ENCODE results near the gene C14orf119. TPM values are rescaled to one million over a fixed set of nuclear protein-coding genes. Genes with fewer than 3 reads are reported as not detected.

C14orf119 gene
- total RNA-seq, 1 experiment from 2014 or later = 69.3 TPM

DNA sequence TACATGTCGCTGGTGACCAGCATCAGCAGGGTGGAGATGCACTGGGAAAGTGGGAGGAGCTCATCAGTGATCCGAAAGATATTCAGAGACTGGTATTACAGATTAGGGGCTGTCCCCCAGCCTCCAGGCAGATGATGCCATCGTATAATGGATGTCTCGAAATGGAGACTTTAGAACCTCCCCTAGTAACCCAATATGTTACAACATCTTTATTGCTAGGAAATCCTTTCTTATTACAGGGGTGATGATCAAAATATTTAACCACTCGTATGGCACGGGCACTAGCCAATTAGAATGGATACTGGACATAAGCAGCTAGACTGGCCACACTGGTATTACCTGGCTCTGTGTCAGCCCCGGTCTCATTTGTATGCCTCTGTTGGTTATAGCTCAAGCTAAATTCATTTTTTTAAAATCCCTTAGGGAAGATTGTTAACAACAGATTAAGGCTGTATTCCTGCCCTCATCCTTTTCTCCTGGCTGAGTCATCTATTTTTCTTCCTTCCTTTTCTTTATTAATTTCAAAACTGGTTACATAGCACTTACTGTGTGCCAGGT is 34.5 kb downstream of the C14orf119 start:
- Histone ChIP-seq H3K4me2 (ENCODE audit: low read depth, low read length, poor library complexity, severe bottlenecking) (no peak overlapping the region), H3K4me3 (ENCODE audit: low read length) (no peak overlapping the region), H3K9me2 (replicated peaks; ENCODE audit: insufficient read depth, low read length) (no peaks in the 10 kb centered on the region), H2AFZ (ENCODE audit: low read length) (no peak overlapping the region), H3K9ac (ENCODE audit: low read length) (no peak overlapping the region), H3K4me1 (ENCODE audit: low read length) (no peaks in the 10 kb centered on the region), H3K79me2 (ENCODE audit: low read length) (no peaks in the 10 kb centered on the region), H4K20me1 (ENCODE audit: insufficient read depth, low read depth, low read length) (no peaks in the 10 kb centered on the region), H3K27me3 (ENCODE audit: low read length) (no peaks in the 10 kb centered on the region), H3K36me3 (ENCODE audit: insufficient read depth, low read length) (no peaks in the 10 kb centered on the region), H3K27ac (ENCODE audit: low read length) (no peak overlapping the region), H3K9me3 (ENCODE audit: low read length) (no peaks in the 10 kb centered on the region)
- DNase-seq = no peak

DNA sequence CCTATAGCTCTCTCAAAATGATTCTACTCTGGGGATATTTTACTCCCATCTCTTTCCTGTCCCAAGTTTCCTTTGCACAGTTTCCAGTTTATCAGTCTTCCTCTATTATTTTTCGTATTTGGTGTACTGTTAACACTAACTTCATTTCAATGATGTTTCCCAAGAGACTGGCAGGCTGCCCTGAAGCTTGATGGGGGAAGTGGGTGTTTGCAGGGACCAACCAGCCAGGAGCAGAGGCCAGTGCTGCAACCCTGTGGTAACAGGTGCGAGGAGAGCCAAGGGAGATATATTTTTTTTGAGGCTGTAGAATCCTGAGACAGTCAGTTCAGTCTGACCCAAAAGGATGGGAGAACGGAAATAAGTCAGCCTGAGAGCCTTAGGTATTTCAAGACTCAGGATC is 35.6 kb downstream of the C14orf119 start:
- no peaks in the 10 kb centered on the region for H3K79me2 ChIP-seq (ENCODE audit: low read length)
- H3K27ac ChIP-seq (ENCODE audit: low read length) = no peak overlapping the region
- no peak overlapping the region for H3K4me2 ChIP-seq (ENCODE audit: low read depth, low read length, poor library complexity, severe bottlenecking)
- H3K4me3 ChIP-seq (ENCODE audit: low read length) = no peak overlapping the region
- no peaks in the 10 kb centered on the region for H4K20me1 ChIP-seq (ENCODE audit: insufficient read depth, low read depth, low read length)
- no peak overlapping the region for H3K9ac ChIP-seq (ENCODE audit: low read length)
- no peaks in the 10 kb centered on the region for H3K36me3 ChIP-seq (ENCODE audit: insufficient read depth, low read length)
- H3K9me2 ChIP-seq (replicated peaks; ENCODE audit: insufficient read depth, low read length) = no peaks in the 10 kb centered on the region
- no peaks in the 10 kb centered on the region for H3K4me1 ChIP-seq (ENCODE audit: low read length)
- no peaks in the 10 kb centered on the region for H3K9me3 ChIP-seq (ENCODE audit: low read length)
- no peaks in the 10 kb centered on the region for H3K27me3 ChIP-seq (ENCODE audit: low read length)
- DNase-seq = no peak
- no peak overlapping the region for H2AFZ ChIP-seq (ENCODE audit: low read length)

DNA sequence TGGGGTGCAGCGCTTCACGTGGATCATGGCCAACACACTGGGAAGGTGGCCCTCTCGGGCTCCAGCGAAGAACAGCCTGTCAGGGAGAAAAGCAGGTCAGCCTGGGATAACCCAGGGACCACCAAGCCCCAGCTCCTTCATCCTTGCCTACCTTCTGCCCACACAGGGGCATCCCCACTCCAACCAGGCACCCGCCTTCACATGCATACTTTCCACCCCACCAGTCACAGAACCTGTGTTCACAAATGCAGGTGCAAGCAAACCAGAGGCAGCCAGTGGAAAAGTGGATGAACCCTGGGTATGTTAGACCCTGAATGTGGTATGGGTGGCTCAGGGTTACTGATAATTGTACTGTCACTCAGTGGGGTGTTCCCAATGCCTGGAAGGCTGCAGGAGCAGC is 36.2 kb downstream of the C14orf119 start:
- Histone ChIP-seq H3K4me3 (ENCODE audit: low read length) (no peak overlapping the region), H3K9me3 (ENCODE audit: low read length) (no peaks in the 10 kb centered on the region), H3K27ac (ENCODE audit: low read length) (no peak overlapping the region), H4K20me1 (ENCODE audit: insufficient read depth, low read depth, low read length) (no peaks in the 10 kb centered on the region), H3K4me2 (ENCODE audit: low read depth, low read length, poor library complexity, severe bottlenecking) (no peak overlapping the region), H3K9me2 (replicated peaks; ENCODE audit: insufficient read depth, low read length) (no peaks in the 10 kb centered on the region), H3K36me3 (ENCODE audit: insufficient read depth, low read length) (no peaks in the 10 kb centered on the region), H3K79me2 (ENCODE audit: low read length) (no peaks in the 10 kb centered on the region), H3K9ac (ENCODE audit: low read length) (no peak overlapping the region), H3K4me1 (ENCODE audit: low read length) (no peaks in the 10 kb centered on the region), H2AFZ (ENCODE audit: low read length) (no peak overlapping the region), H3K27me3 (ENCODE audit: low read length) (no peaks in the 10 kb centered on the region)
- DNase-seq = no peak

DNA sequence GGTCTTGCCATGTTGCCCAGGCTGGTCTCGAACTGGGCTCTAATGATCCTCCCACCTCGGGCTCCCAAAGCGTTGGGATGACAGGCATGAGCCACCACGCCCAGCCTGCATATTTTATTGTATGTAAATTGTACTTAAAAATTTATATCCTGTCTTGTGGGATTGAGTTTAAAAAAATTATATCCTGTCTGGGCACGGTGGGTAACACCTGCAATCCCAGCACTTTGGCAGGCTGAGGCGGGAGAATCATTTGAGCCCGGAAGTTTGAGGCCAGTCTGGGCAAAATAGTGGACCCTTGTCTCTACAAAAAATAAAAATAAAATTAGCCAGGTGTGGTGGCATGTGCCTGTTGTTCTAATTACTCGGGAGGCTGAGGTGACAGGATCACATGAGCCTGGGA is 37.7 kb downstream of the C14orf119 start:
- H4K20me1 ChIP-seq (ENCODE audit: insufficient read depth, low read depth, low read length) = no peaks in the 10 kb centered on the region
- DNase-seq = no peak
- no peaks in the 10 kb centered on the region for H3K9me2 ChIP-seq (replicated peaks; ENCODE audit: insufficient read depth, low read length)
- no peaks in the 10 kb centered on the region for H3K9me3 ChIP-seq (ENCODE audit: low read length)
- H2AFZ ChIP-seq (ENCODE audit: low read length) = no peak overlapping the region
- no peaks in the 10 kb centered on the region for H3K36me3 ChIP-seq (ENCODE audit: insufficient read depth, low read length)
- no peak overlapping the region for H3K27ac ChIP-seq (ENCODE audit: low read length)
- H3K4me3 ChIP-seq (ENCODE audit: low read length) = no peak overlapping the region
- H3K79me2 ChIP-seq (ENCODE audit: low read length) = no peaks in the 10 kb centered on the region
- H3K4me1 ChIP-seq (ENCODE audit: low read length) = no peaks in the 10 kb centered on the region
- no peaks in the 10 kb centered on the region for H3K27me3 ChIP-seq (ENCODE audit: low read length)
- H3K4me2 ChIP-seq (ENCODE audit: low read depth, low read length, poor library complexity, severe bottlenecking) = no peak overlapping the region
- no peak overlapping the region for H3K9ac ChIP-seq (ENCODE audit: low read length)

DNA sequence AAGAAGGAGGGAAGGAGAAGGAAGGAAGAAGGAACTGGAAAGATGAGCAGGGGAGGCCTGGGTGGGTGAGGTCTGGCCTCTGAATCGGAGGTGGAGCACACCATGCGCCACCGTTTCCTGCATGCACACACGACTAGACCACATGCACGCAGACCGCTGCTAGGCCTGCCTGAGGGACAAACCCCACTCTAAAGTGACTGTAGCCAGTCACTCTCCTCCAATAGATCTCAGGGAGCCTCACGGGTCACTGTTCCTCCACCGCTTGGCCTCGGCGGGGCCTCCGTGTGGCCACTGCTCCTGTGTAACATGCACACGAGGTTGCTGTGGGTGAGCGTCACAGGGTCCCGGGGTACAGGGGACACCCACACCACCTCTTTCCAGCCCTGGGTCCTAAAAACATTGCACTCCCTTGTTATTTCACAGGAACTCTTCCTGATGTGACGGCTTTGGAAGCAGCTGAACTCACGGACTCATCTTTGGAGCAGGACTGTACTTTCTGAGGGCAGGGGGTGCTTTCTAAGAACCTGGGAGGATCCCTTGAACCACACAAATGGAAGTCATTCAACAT is 41.3 kb downstream of the C14orf119 start:
- Histone ChIP-seq H2AFZ (ENCODE audit: low read length) (no peak overlapping the region), H3K27me3 (ENCODE audit: low read length) (no peaks in the 10 kb centered on the region), H3K79me2 (ENCODE audit: low read length) (no peaks in the 10 kb centered on the region), H3K4me1 (ENCODE audit: low read length) (no peaks in the 10 kb centered on the region), H3K27ac (ENCODE audit: low read length) (no peak overlapping the region), H3K4me2 (ENCODE audit: low read depth, low read length, poor library complexity, severe bottlenecking) (no peak overlapping the region), H3K9me2 (replicated peaks; ENCODE audit: insufficient read depth, low read length) (no peaks in the 10 kb centered on the region), H4K20me1 (ENCODE audit: insufficient read depth, low read depth, low read length) (no peaks in the 10 kb centered on the region), H3K9ac (ENCODE audit: low read length) (no peak overlapping the region), H3K4me3 (ENCODE audit: low read length) (no peak overlapping the region), H3K9me3 (ENCODE audit: low read length) (no peaks in the 10 kb centered on the region), H3K36me3 (ENCODE audit: insufficient read depth, low read length) (no peaks in the 10 kb centered on the region)
- no peak for DNase-seq

DNA sequence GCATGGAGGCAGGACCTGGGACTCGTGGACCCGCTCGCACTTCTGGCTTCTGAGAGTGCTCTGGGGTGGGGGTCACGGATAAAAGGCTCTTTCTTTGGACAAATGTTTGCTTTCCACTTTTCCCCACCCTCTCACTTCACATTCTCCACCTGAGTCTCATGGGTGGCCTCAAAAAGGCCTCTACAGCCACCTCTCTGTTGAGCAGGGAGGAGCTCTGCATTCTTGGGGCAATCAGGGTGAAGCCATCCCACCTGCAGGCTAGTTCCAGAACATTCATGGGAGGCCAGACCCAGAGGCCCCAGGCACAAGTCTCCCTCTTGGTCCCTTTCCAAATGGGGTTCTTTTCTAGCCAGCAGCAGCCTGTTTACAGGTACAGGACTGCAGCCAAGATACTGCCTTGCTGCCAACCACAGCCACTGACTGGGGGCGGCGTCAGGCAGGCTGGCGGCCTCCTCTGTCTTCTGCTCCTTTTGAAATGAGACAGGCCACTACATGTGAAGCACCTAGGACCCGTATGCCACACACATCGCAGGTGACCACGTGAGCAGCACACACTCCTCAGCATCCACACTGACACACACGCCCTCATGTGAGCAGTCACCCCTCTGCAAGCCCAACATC is 42.0 kb downstream of the C14orf119 start:
- no peak overlapping the region for H3K9ac ChIP-seq (ENCODE audit: low read length)

DNA sequence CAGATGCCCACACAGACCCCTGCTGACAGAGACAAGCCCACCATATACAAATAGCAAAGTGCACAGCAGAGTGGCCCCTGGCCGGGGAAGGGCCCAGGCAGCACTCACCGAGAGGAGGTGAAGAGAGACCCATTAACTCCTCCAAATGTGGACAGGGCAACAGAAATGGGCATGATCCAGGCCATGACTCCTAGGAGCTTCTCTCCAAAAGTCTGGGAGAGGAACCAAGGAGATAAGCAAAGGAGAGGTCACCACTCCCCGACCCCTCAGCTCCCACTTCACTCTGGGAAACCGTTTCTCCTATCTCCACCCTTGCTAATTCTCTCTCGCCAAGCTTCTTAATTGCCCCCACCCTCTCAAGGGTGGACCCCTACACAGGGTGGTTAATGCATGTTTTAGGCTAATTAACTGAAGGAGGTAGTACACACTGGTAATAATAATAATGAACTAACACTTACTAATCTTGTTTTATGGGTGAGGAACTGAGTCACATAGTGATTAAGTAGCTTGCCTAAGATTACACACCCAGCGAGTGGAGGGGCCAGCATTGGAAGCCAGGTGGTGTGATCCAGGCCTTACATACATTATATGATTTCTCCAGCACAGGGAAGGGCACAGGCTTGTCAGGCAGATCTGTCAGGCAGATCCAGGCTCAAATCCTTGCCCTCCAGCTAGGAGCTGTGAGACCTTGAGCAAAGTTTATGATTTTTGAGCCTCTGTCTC is 42.7 kb downstream of the C14orf119 start:
- H3K79me2 ChIP-seq (ENCODE audit: low read length) = no peaks in the 10 kb centered on the region
- H4K20me1 ChIP-seq (ENCODE audit: insufficient read depth, low read depth, low read length) = no peaks in the 10 kb centered on the region
- H3K4me3 ChIP-seq (ENCODE audit: low read length) = no peak overlapping the region
- no peak overlapping the region for H3K9ac ChIP-seq (ENCODE audit: low read length)
- H3K27ac ChIP-seq (ENCODE audit: low read length) = no peak overlapping the region
- no peaks in the 10 kb centered on the region for H3K36me3 ChIP-seq (ENCODE audit: insufficient read depth, low read length)
- H3K9me2 ChIP-seq (replicated peaks; ENCODE audit: insufficient read depth, low read length) = no peaks in the 10 kb centered on the region
- H3K27me3 ChIP-seq (ENCODE audit: low read length) = no peaks in the 10 kb centered on the region
- no peak overlapping the region for H2AFZ ChIP-seq (ENCODE audit: low read length)
- H3K4me1 ChIP-seq (ENCODE audit: low read length) = no peaks in the 10 kb centered on the region
- DNase-seq = no peak
- H3K4me2 ChIP-seq (ENCODE audit: low read depth, low read length, poor library complexity, severe bottlenecking) = no peak overlapping the region
- no peaks in the 10 kb centered on the region for H3K9me3 ChIP-seq (ENCODE audit: low read length)

More for the DNA sequence above, 42.0 kb downstream of the C14orf119 start:
- DNase-seq = no peak
- H3K9me3 ChIP-seq (ENCODE audit: low read length) = no peaks in the 10 kb centered on the region
- no peaks in the 10 kb centered on the region for H4K20me1 ChIP-seq (ENCODE audit: insufficient read depth, low read depth, low read length)
- H3K27ac ChIP-seq (ENCODE audit: low read length) = no peak overlapping the region
- H3K79me2 ChIP-seq (ENCODE audit: low read length) = no peaks in the 10 kb centered on the region
- no peaks in the 10 kb centered on the region for H3K36me3 ChIP-seq (ENCODE audit: insufficient read depth, low read length)
- H3K9me2 ChIP-seq (replicated peaks; ENCODE audit: insufficient read depth, low read length) = no peaks in the 10 kb centered on the region
- H3K4me1 ChIP-seq (ENCODE audit: low read length) = no peaks in the 10 kb centered on the region
- no peaks in the 10 kb centered on the region for H3K27me3 ChIP-seq (ENCODE audit: low read length)
- no peak overlapping the region for H3K4me3 ChIP-seq (ENCODE audit: low read length)
- no peak overlapping the region for H2AFZ ChIP-seq (ENCODE audit: low read length)
- no peak overlapping the region for H3K4me2 ChIP-seq (ENCODE audit: low read depth, low read length, poor library complexity, severe bottlenecking)

DNA sequence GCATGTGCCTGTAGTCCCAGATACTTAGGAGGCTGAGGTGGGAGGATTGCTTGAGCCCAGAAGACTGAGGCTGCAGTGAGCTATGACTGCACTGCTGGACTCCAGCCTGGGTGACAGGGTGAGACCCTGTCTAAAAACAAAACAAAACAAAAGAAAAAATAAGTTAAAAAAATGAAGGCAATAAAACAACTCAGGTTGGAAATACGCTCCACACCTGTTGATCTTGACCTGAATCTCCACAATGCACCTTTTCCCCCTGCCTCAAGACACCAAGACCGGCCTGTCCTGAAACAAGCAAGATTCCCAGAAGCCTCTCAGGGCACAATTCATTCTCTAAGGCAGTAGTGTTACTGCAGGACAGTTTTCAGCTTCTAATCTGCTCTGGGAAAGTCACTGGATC is 44.6 kb downstream of the C14orf119 start:
- no peak overlapping the region for H3K9ac ChIP-seq (ENCODE audit: low read length)
- DNase-seq = no peak
- no peaks in the 10 kb centered on the region for H4K20me1 ChIP-seq (ENCODE audit: insufficient read depth, low read depth, low read length)
- no peaks in the 10 kb centered on the region for H3K27me3 ChIP-seq (ENCODE audit: low read length)
- H3K9me2 ChIP-seq (replicated peaks; ENCODE audit: insufficient read depth, low read length) = no peaks in the 10 kb centered on the region
- no peak overlapping the region for H3K27ac ChIP-seq (ENCODE audit: low read length)
- H3K4me1 ChIP-seq (ENCODE audit: low read length) = no peaks in the 10 kb centered on the region
- no peak overlapping the region for H2AFZ ChIP-seq (ENCODE audit: low read length)
- no peaks in the 10 kb centered on the region for H3K9me3 ChIP-seq (ENCODE audit: low read length)
- H3K36me3 ChIP-seq (ENCODE audit: insufficient read depth, low read length) = no peaks in the 10 kb centered on the region
- no peak overlapping the region for H3K4me3 ChIP-seq (ENCODE audit: low read length)
- H3K4me2 ChIP-seq (ENCODE audit: low read depth, low read length, poor library complexity, severe bottlenecking) = no peak overlapping the region
- H3K79me2 ChIP-seq (ENCODE audit: low read length) = no peaks in the 10 kb centered on the region
